GM18868 (cell line): ENCODE results near the gene RPRD1B.
"Not testable (repeated sequence)": the region's sequence is repeated elsewhere in the genome, so short reads cannot be mapped to it uniquely, and the experiment has no call there.

Source experiments
- ATAC-seq: cut with Tn5 transposase; IDR thresholded peaks from one replicate; pipeline ENCODE4 v1.9.1; 2021; ENCODE audit warnings: mild to moderate bottlenecking, moderate library complexity; ENCODE audit not compliant: unreplicated experiment

Gene RPRD1B

GRCh38 chr20:38095017-38095686 lies 61.6 kb downstream of the RPRD1B start:
- no peak for ATAC-seq

- no peak for ATAC-seq
Measured at GRCh38 chr20:38098952-38099351, 65.4 kb downstream of the RPRD1B start.

GRCh38 chr20:38102206-38102605 lies 68.7 kb downstream of the RPRD1B start:
- ATAC-seq: not testable (repeated sequence)

GRCh38 chr20:38104285-38104684 lies 70.7 kb downstream of the RPRD1B start:
- ATAC-seq: no peak

GRCh38 chr20:38106461-38106860 lies 72.9 kb downstream of the RPRD1B start:
- no peak for ATAC-seq

- not testable (repeated sequence) for ATAC-seq
Measured at GRCh38 chr20:38107386-38107785, 73.8 kb downstream of the RPRD1B start.

GRCh38 chr20:38107916-38108315 lies 74.4 kb downstream of the RPRD1B start:
- not testable (repeated sequence) for ATAC-seq

- no peak for ATAC-seq
Measured at GRCh38 chr20:38108438-38108985, 75.0 kb downstream of the RPRD1B start.

- ATAC-seq: no peak
Measured at GRCh38 chr20:38108986-38109541, 75.5 kb downstream of the RPRD1B start.

GRCh38 chr20:38109591-38110524 lies 76.3 kb downstream of the RPRD1B start:
- ATAC-seq: no peak

- no peak for ATAC-seq
Measured at GRCh38 chr20:38110525-38111178, 77.1 kb downstream of the RPRD1B start.

- no peak for ATAC-seq
Measured at GRCh38 chr20:38111366-38112232, 78.1 kb downstream of the RPRD1B start.

- no peak for ATAC-seq
Measured at GRCh38 chr20:38112261-38112929, 78.8 kb downstream of the RPRD1B start.

- ATAC-seq: no peak
Measured at GRCh38 chr20:38112930-38113294, 79.4 kb downstream of the RPRD1B start.

GRCh38 chr20:38113401-38114325 lies 80.1 kb downstream of the RPRD1B start:
- no peak for ATAC-seq

- ATAC-seq: no peak
Measured at GRCh38 chr20:38114353-38114791, 80.8 kb downstream of the RPRD1B start.

GRCh38 chr20:38115205-38115604 lies 81.7 kb downstream of the RPRD1B start:
- ATAC-seq: no peak

GRCh38 chr20:38115896-38116295 lies 82.3 kb downstream of the RPRD1B start:
- ATAC-seq: no peak
